Neural cell (in vitro differentiated cells): ENCODE data around the gene CDC20. TPM values are rescaled to one million over a fixed set of nuclear protein-coding genes. Genes with fewer than 3 reads are reported as not detected.
A peak's percentile ranks its signal among the peaks of the same experiment; 100 is the strongest.

Experiments used
- H2AFZ ChIP-seq: fragments of 200-600, 300-800 bp; sonication (generic), shearing (Covaris generic); 2 replicates; pipeline ENCODE4 v1.6.0; 2014; ENCODE audit warnings: low read depth, mild to moderate bottlenecking, antibody characterized with exemption, low read length, moderate library complexity
- H3F3A ChIP-seq: fragments of 200-600 bp; shearing (Covaris generic); 2 replicates; pipeline ENCODE4 v1.6.1; 2016; ENCODE audit warnings: mild to moderate bottlenecking, moderate library complexity, mixed read lengths, antibody characterized with exemption, low read length; ENCODE audit not compliant: insufficient read depth, poor library complexity, severe bottlenecking
- H3K27ac ChIP-seq: fragments of 200-600, 300-800 bp; sonication (generic), shearing (Covaris generic); 2 replicates; pipeline ENCODE4 v1.5.1; 2014; ENCODE audit warnings: mild to moderate bottlenecking, low read length, moderate library complexity
- H3K27me3 ChIP-seq: fragments of 300-800, 200-600 bp; sonication (generic), shearing (Covaris generic); 2 replicates; pipeline ENCODE4 v1.6.0; 2014; ENCODE audit warnings: mild to moderate bottlenecking, low read depth, low read length, moderate library complexity; ENCODE audit not compliant: insufficient read depth
- H3K36me3 ChIP-seq: fragments of 300-800, 200-600 bp; sonication (generic), shearing (Covaris generic); 2 replicates; pipeline ENCODE4 v1.5.1; 2014; ENCODE audit warnings: mild to moderate bottlenecking, antibody characterized with exemption, low read length, moderate library complexity; ENCODE audit not compliant: insufficient read depth
- H3K4me2 ChIP-seq: fragments of 300-800, 200-600 bp; sonication (generic), shearing (Covaris generic); 2 replicates; pipeline ENCODE4 v1.6.0; 2014; ENCODE audit warnings: mild to moderate bottlenecking, low read length
- H3K4me3 ChIP-seq: fragments of 300-800, 200-600 bp; sonication (generic), shearing (Covaris generic); 2 replicates; pipeline ENCODE4 v1.5.1; 2014; ENCODE audit warnings: mild to moderate bottlenecking, low read length, moderate library complexity
- H3K79me2 ChIP-seq: fragments of 200-600 bp; shearing (Covaris generic); replicated peaks from 2 replicates; pipeline ENCODE4 v1.6.0; 2014; ENCODE audit warnings: mild to moderate bottlenecking, low read length, moderate library complexity; ENCODE audit not compliant: insufficient read depth
- H3K9ac ChIP-seq: fragments of 300-800, 200-600 bp; sonication (generic), shearing (Covaris generic); 2 replicates; pipeline ENCODE4 v1.6.1; 2016; ENCODE audit warnings: mild to moderate bottlenecking, low read length, mixed read lengths
- H3K9me2 ChIP-seq: fragments of 200-600 bp; shearing (Covaris generic); 2 replicates; pipeline ENCODE4 v1.6.1; 2016; ENCODE audit warnings: mild to moderate bottlenecking, low read length, mixed read lengths; ENCODE audit not compliant: insufficient read depth
- H3K9me3 ChIP-seq: fragments of 200-600, 300-800 bp; sonication (generic), shearing (Covaris generic); 2 replicates; pipeline ENCODE4 v1.6.1; 2016; ENCODE audit warnings: mild to moderate bottlenecking, mixed run types, low read length, moderate library complexity, mixed read lengths
- H4K20me1 ChIP-seq: fragments of 200-600 bp; shearing (Covaris generic); 2 replicates; pipeline ENCODE4 v1.6.1; 2016; ENCODE audit warnings: mild to moderate bottlenecking, mixed run types; ENCODE audit not compliant: insufficient read depth
- EP300 ChIP-seq: fragments of 450-650 bp; conservative IDR thresholded peaks from 2 replicates; pipeline ENCODE4 v1.6.1; 2014; ENCODE audit warnings: antibody characterized with exemption, mild to moderate bottlenecking, moderate library complexity; ENCODE audit not compliant: poor library complexity, severe bottlenecking
- EZH2 ChIP-seq: fragments of 200-600, 300-800 bp; shearing (Covaris generic), sonication (generic); IDR thresholded peaks from 2 replicates; pipeline ENCODE4 v1.6.1; 2014; ENCODE audit warnings: antibody characterized with exemption, low read length, borderline replicate concordance, mild to moderate bottlenecking; ENCODE audit not compliant: insufficient read depth, poor library complexity, severe bottlenecking
- MXI1 ChIP-seq: fragments of 450-650 bp; conservative IDR thresholded peaks from 2 replicates; pipeline ENCODE4 v1.6.1; 2014; ENCODE audit warnings: antibody characterized with exemption, mild to moderate bottlenecking; ENCODE audit not compliant: poor library complexity, severe bottlenecking
- POLR2AphosphoS5 ChIP-seq: IDR thresholded peaks from 2 replicates; pipeline ENCODE4 v1.6.1; 2012
- RAD21 ChIP-seq: fragments of 450-650 bp; conservative IDR thresholded peaks from 2 replicates; pipeline ENCODE4 v1.6.1; 2014; ENCODE audit warnings: antibody characterized with exemption, mild to moderate bottlenecking, moderate library complexity
- REST ChIP-seq: IDR thresholded peaks from 2 replicates; pipeline ENCODE4 v1.6.1; 2012; ENCODE audit warnings: borderline replicate concordance
- SMC3 ChIP-seq: fragments of 450-650 bp; conservative IDR thresholded peaks from 2 replicates; pipeline ENCODE4 v1.6.1; 2014; ENCODE audit warnings: antibody characterized with exemption, mild to moderate bottlenecking, moderate library complexity; ENCODE audit not compliant: poor library complexity
- TAF1 ChIP-seq: IDR thresholded peaks from 2 replicates; pipeline ENCODE4 v1.6.1; 2012; ENCODE audit warnings: low read depth
- polyA plus RNA-seq: library from polyadenylated mRNA; depleted of rRNA; stranded (reverse); fragments of >200 nt; gene quantifications from 2 replicates; pipeline ENCODE4 v1.2.3, GENCODE V29; 2014
- TF ChIP-seq, protein P1 (sequence below): fragments of 450-650 bp; IDR thresholded peaks from 2 replicates; pipeline ENCODE4 v1.5.1; 2014; ENCODE audit warnings: antibody characterized with exemption, mild to moderate bottlenecking, moderate library complexity; ENCODE audit not compliant: poor library complexity, severe bottlenecking

CDC20 gene
- polyA plus RNA-seq, 1 donor from 2014 or later: 2.8 TPM

GRCh38 chr1:43389326-43390313 lies 30.8 kb downstream of the CDC20 start, which contains the start of the genes MED8 and SZT2:
Gene MED8 (minus strand): TSS chr1:43389800. CDS start chr1:43389764, 36 bp downstream.
Gene SZT2 (plus strand): TSS chr1:43389899. CDS start chr1:43389969, 70 bp downstream.
- Histone ChIP-seq H3K27me3 (no peaks in the 10 kb centered on the region), H3F3A (no peaks in the 10 kb centered on the region), H3K9me3 (no peaks in the 10 kb centered on the region), H3K9ac (peak within 1 kb of the TSS; percentile 83), H3K4me3 (peak within 1 kb of the TSS; percentile 84), H2AFZ (peak within 1 kb of the TSS; percentile 81), H3K4me2 (peak within 1 kb of the TSS; percentile 80), H3K79me2 (peaks cover 31% of the 10 kb centered on the region), H3K9me2 (no peaks in the 10 kb centered on the region), H3K27ac (peak within 1 kb of the TSS; percentile 79), H3K36me3 (no peaks in the 10 kb centered on the region), H4K20me1 (no peaks in the 10 kb centered on the region)
- TF ChIP-seq REST (peak; percentile 78), EZH2 (no peak), MXI1 (peak; percentile 85), RAD21 (peak; percentile 37), POLR2AphosphoS5 (peak; percentile 89), TAF1 (peak; percentile 28), SMC3 (peak; percentile 54), EP300 (peak; percentile 62)
- TF ChIP-seq, protein P1, sequence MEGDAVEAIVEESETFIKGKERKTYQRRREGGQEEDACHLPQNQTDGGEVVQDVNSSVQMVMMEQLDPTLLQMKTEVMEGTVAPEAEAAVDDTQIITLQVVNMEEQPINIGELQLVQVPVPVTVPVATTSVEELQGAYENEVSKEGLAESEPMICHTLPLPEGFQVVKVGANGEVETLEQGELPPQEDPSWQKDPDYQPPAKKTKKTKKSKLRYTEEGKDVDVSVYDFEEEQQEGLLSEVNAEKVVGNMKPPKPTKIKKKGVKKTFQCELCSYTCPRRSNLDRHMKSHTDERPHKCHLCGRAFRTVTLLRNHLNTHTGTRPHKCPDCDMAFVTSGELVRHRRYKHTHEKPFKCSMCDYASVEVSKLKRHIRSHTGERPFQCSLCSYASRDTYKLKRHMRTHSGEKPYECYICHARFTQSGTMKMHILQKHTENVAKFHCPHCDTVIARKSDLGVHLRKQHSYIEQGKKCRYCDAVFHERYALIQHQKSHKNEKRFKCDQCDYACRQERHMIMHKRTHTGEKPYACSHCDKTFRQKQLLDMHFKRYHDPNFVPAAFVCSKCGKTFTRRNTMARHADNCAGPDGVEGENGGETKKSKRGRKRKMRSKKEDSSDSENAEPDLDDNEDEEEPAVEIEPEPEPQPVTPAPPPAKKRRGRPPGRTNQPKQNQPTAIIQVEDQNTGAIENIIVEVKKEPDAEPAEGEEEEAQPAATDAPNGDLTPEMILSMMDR: peak; percentile 7

GRCh38 chr1:43392702-43393101 lies 33.9 kb downstream of the CDC20 start:
- Histone ChIP-seq H3K4me2 (no peak overlapping the region), H3K9me3 (no peaks in the 10 kb centered on the region), H4K20me1 (no peaks in the 10 kb centered on the region), H3K9me2 (no peaks in the 10 kb centered on the region), H2AFZ (no peak overlapping the region), H3K9ac (no peak overlapping the region), H3K36me3 (no peaks in the 10 kb centered on the region), H3K27me3 (no peaks in the 10 kb centered on the region), H3F3A (no peaks in the 10 kb centered on the region), H3K79me2 (peaks cover 34% of the 10 kb centered on the region), H3K4me3 (no peak overlapping the region), H3K27ac (no peak overlapping the region)
- no peak for TF ChIP-seq SMC3
- no peak for TF ChIP-seq POLR2AphosphoS5
- TF ChIP-seq, protein P1: no peak
- TF ChIP-seq TAF1: no peak
